RWPE1 (cell line): Measurements from ENCODE around the gene LSR.
A peak's percentile ranks its signal among the peaks of the same experiment; 100 is the strongest.

Experiments
- CTCF ChIA-PET: fragments of 350-600 bp; sonication (Branson Sonifier 250); formaldehyde crosslinking; extraction: SDS; loops from one replicate; lab custom pipeline; 2021; lab: Yijun Ruan, JAX
- POLR2A ChIA-PET: fragments of 400-600 bp; formaldehyde crosslinking; extraction: SDS; loops from one replicate; lab custom pipeline; 2020; ENCODE audit warnings: antibody characterized with exemption; ENCODE audit not compliant: low non-redundant PET; lab: Yijun Ruan, JAX
- DNase-seq: peaks from one replicate; pipeline ENCODE4 v3.0.0; 2012; ENCODE audit warnings: low spot score
- H3K27ac ChIP-seq: fragments of 450-650 bp; 2 replicates; pipeline ENCODE4 v1.5.1; 2017
- TF ChIP-seq, protein P1 (sequence below): fragments of 450-650 bp; conservative IDR thresholded peaks from 2 replicates; pipeline ENCODE4 v1.5.1; 2017; ENCODE audit warnings: low read depth, mild to moderate bottlenecking

Gene LSR

GRCh38 chr19:35223862-35224505 lies 24.8 kb upstream of the LSR start:
- TF ChIP-seq, protein P1, sequence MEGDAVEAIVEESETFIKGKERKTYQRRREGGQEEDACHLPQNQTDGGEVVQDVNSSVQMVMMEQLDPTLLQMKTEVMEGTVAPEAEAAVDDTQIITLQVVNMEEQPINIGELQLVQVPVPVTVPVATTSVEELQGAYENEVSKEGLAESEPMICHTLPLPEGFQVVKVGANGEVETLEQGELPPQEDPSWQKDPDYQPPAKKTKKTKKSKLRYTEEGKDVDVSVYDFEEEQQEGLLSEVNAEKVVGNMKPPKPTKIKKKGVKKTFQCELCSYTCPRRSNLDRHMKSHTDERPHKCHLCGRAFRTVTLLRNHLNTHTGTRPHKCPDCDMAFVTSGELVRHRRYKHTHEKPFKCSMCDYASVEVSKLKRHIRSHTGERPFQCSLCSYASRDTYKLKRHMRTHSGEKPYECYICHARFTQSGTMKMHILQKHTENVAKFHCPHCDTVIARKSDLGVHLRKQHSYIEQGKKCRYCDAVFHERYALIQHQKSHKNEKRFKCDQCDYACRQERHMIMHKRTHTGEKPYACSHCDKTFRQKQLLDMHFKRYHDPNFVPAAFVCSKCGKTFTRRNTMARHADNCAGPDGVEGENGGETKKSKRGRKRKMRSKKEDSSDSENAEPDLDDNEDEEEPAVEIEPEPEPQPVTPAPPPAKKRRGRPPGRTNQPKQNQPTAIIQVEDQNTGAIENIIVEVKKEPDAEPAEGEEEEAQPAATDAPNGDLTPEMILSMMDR, result no peak
- DNase-seq, result no peak
- H3K27ac ChIP-seq, result peak overlapping the region; percentile 84
- CTCF ChIA-PET, result interaction anchor here (1.0 kb wide), 1 partner anchor 69 kb away, joined by 3 read pairs; the partner anchor contains the start of gene FXYD5
- POLR2A ChIA-PET, result no interaction called here

- peak overlapping the region; percentile 84 for H3K27ac ChIP-seq
- CTCF ChIA-PET, result interaction anchor here (0.6 kb wide), 2 partner anchors 82 to 175 kb away, joined by 3 to 4 read pairs; partner anchors contain the start of gene FXYD7
- POLR2A ChIA-PET, result no interaction called here
Measured at GRCh38 chr19:35224681-35225571, 23.9 kb upstream of the LSR start.

GRCh38 chr19:35225951-35226350 lies 22.9 kb upstream of the LSR start:
- CTCF ChIA-PET, result no interaction called here
- H3K27ac ChIP-seq, result no peak overlapping the region
- POLR2A ChIA-PET, result no interaction called here
- TF ChIP-seq, protein P1, result no peak
- no peak for DNase-seq

More at GRCh38 chr19:35224681-35225571, 23.9 kb upstream of the LSR start:
- DNase-seq, result no peak
- TF ChIP-seq, protein P1, result no peak

GRCh38 chr19:35226748-35227147 lies 22.1 kb upstream of the LSR start:
- TF ChIP-seq, protein P1, result no peak
- POLR2A ChIA-PET, result no interaction called here
- CTCF ChIA-PET, result interaction anchor here (0.5 to 1.0 kb wide), 2 partner anchors 126 to 401 kb away, joined by 3 read pairs; no protein-coding TSS in a partner anchor
- DNase-seq, result no peak
- no peak overlapping the region for H3K27ac ChIP-seq

- CTCF ChIA-PET, result interaction anchor here (0.6 to 0.7 kb wide), 2 partner anchors 43 to 709 kb away, joined by 3 to 11 read pairs; no protein-coding TSS in a partner anchor
- POLR2A ChIA-PET, result no interaction called here
- TF ChIP-seq, protein P1, result no peak
- DNase-seq, result no peak
- H3K27ac ChIP-seq, result no peak within 1 kb of the TSS
Measured at GRCh38 chr19:35228177-35228930, 20.4 kb upstream of the LSR start, which contains the start of gene FAM187B. Gene FAM187B, minus strand, starts transcription at chr19:35228739. Its CDS starts 59 bp downstream, at chr19:35228680.

DNA sequence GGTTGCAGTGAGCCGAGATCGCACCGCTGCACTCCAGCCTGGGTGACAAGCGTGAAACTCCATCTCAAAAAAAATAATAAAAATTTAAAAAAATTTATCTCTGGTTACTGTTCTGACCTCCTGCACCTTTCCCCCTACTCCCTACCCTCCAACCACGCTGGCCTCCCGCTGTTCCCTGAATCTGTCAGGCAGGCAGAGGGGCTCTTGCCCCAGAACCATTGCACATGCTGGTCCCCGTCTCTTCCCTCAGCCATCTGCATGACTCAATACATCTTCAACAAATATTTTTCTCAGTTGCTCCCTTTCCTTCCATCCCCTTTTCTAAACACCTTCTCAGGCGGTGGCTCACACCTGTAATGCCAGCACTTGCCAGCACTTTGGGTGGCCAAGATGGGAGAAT lies 19.2 kb upstream of the LSR start:
- TF ChIP-seq, protein P1, result no peak
- no peak overlapping the region for H3K27ac ChIP-seq
- ChIA-PET CTCF (interaction anchor here (0.6 kb wide), 1 partner anchor 15 kb away, joined by 3 read pairs; no protein-coding TSS in a partner anchor), POLR2A (interaction anchor here (0.5 kb wide), 1 partner anchor 21 kb away, joined by 4 read pairs; no protein-coding TSS in a partner anchor)
- no peak for DNase-seq
